Fibroblast of skin of abdomen (primary cell): ENCODE data around the gene ARHGEF38.

Experiments
- DNase-seq: peaks from one replicate; pipeline ENCODE4 v3.0.0-alpha.2; 2013

Gene ARHGEF38

GRCh38 chr4:105619188-105619931, 66.9 kb downstream of the ARHGEF38 start:
- no peak for DNase-seq

- DNase-seq = peak; percentile 40
Observed at GRCh38 chr4:105620640-105621323, 68.4 kb downstream of the ARHGEF38 start.

DNA sequence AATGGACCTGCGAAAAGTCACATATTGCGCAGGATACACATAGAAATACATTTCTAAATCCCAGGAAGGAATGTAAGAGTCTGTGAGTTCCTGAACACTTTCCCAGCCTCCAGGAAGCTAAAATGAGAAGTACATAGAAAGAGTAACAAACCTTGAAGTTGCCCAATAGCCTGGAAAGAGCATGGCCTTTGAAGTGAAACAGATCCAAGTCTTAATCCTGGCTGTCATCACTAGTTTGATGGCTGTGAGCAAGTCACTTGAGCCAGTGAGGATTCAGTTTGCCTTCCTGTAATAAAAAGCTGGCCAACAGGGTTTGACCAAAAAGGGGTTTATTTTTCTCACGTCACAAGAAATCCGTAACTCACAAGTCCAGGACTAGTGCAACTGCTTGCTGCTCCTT, 69.8 kb downstream of the ARHGEF38 start:
- peak; percentile 29 for DNase-seq

- no peak for DNase-seq
Observed at GRCh38 chr4:105623099-105623498, 70.7 kb downstream of the ARHGEF38 start.

DNA sequence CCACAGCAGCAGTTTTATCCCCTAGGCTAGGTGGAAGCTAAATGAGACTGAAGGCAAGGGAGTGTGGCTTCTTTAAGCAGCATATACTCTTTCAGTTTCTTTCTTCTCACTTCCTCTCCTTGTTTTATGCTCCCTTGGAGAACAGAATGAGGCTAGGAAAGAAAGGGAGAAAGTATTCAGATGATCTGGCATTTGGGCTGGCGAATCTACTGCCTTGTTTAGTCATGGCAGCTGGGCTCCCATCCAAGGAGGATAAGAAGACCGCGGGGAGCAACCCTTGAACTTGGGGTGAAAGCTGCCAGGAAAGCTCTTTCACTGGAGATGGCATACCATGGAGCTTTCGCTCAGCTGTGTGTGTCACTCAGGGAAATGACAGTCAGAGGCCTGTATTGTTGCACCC, 72.1 kb downstream of the ARHGEF38 start:
- peak; percentile 2 for DNase-seq

- DNase-seq = no peak
Observed at GRCh38 chr4:105625214-105625613, 72.8 kb downstream of the ARHGEF38 start.

DNA sequence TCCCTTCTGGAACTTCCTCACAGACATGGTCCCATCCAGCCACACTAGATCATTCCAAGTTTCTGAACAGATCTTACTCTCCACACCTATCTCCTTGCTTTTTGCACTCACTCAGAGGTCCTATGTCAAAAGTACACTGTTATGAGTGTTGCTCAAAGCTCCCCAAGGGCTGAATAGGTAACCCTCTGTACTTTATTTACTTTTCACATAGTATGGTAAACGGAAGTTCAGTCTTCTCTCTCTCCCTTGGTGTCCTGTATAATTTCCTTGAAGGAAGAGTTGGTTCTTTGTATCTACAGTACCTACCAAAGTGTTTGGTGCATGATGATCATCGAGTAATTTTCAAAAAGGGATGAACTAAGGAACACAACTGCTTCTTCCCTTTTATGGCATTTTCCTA, 74.4 kb downstream of the ARHGEF38 start:
- no peak for DNase-seq

- no peak for DNase-seq
Observed at GRCh38 chr4:105627620-105628019, 75.2 kb downstream of the ARHGEF38 start.

DNA sequence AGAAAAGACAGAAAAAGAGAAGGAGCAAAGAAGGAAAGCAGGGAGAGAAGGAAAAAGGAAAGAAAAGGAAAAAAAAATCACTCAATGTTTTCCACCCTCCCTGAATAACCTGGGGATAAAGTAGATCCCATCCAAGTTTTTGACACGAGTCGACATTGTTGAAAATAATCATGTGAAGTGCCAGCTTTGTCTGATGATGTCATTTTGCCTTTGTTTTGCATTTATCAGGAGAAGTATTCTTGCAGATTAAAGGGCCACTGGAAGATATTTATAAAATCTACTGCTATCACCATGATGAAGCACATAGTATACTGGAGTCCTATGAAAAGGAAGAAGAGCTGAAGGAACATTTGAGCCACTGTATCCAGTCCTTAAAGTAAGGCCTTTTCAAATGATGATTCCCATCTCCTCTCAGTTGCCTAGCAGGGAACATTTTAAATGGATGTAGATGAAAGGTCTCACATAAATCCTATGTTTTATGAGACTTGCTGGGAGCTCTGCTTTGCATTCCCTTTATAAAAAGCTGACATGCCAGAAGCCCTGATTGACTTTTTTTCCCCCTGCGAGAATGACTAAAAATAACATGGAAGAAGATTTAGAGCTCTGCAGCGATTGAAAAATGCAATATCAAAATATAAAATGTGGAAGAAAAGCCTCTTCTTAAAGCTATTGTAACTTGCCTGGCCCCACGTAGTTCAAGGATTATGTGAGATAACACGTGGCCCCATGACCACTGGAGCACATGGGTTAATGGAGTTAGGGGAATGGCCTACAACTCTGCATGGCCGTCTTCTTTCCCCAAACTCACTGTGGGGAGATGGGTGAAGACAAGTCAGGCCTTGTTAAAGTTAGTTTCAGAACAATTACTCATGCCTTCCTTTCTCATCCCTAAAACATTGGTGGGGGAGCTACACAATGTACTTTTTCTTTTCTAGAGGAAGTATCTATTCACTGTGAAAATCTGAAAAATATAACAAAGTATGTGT, 78.5 kb downstream of the ARHGEF38 start:
- no peak for DNase-seq

DNA sequence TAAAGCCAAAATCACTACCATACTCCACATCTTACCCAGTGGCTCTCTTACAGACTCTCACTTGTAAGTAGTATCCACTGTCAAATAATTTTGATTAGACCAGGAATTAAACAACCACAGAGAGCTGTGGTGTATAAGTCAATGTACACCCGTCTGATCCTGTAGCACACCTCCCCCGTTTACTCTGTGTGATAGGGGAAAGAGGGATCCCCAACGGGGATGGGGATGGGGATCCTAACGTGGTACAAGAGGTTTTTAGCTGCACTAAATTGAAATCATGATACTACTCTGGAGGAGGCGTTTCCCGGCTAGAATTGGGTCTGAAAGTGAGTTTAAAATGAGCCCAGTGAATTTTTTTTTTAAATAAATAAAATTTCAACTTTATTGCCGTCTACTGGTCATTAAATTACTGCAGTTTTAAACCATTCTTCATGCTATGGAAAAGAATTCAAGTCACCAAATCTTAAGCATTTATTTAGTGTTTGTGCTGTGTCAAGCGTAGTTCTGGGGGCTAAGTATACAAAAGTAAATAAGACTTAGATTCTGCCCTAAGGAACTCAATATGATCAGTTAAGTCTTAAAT, 79.5 kb downstream of the ARHGEF38 start:
- no peak for DNase-seq

- DNase-seq = no peak
Observed at GRCh38 chr4:105632599-105632998, 80.2 kb downstream of the ARHGEF38 start.

DNA sequence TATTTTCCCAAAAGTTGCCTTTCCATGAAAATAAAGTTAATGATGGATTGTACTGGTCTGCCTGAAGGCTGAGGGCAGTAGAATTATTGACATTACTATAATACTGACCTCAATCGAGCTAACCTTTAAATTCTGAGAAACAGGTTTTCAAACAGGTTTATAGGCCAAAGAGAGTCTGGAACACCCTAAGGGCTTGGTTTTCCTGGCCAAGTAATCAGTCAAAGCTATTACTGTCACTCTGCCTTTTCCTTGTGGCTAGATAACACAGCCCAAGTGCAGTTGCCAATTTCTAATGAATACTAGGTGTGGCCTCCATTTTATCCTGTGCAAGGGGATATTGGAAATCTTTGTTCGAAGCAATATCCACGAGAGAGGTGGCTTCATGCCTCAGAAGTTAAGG, 80.8 kb downstream of the ARHGEF38 start:
- no peak for DNase-seq

DNA sequence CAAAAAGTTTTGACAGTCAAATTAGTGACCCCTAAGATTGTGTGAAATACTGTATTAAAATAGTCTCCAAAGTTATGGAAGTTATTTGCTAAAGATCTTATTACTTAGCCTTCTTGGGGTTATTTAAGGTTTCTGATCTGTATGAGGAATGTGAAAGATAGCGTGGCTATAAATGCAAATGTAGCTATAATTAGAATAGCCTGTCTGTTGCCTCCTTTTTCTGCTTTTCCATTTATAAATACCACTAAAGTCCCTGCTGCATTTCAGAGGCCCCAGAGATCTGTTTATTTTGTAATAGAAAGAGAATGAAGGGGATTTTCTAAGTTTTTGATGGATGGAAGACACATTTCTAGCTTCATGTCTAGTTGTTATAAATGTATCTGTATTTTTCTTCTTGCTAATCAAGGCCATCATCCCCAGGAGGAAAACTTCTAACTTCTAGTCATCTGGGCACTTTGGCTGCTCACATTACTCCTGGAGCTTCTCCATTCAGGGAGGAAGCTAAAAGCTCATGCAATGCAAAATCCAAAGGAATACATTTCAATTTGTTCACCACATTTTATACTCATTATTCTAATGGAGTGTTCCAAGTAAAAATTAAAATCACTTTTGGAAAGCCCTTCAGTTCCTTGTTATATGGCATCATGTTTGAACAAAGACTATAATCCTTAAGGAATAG, 82.1 kb downstream of the ARHGEF38 start:
- no peak for DNase-seq

DNA sequence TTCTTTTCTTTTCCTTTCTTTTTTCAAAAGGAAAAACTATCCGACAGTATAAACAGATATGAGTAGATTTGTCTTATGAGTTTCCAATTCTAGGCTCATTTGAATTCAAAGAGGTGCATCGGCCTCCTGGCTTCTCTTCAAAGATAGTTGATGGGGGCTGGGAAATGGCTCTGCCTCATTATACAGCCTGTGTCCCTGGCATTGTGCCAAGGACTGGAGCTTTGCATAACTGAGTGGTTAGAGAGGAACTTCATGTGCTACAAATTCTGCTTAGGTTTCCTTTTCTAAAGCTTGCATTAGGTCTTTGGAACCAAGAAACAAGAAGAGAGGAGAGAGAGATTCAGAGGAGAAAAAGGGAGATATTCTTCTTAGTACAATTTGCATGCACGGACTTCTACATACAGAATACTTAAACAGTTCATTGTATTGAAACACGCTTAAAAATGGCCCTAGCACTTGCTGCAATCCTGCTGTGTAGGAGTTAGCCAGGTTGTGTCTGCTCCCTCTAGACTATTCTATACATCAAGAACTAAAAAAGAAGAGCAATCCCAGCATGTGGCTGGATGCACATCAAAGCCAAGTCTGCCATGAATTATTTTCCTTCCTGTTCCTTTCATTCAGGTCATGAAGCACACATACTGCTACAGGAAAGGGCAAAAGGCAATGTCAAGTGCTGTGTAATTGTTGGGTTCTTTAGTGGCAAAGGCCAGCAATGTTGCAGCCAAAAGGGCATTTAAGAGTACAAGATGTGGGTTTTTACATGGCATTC, 85.2 kb downstream of the ARHGEF38 start:
- DNase-seq = peak; percentile 33

DNA sequence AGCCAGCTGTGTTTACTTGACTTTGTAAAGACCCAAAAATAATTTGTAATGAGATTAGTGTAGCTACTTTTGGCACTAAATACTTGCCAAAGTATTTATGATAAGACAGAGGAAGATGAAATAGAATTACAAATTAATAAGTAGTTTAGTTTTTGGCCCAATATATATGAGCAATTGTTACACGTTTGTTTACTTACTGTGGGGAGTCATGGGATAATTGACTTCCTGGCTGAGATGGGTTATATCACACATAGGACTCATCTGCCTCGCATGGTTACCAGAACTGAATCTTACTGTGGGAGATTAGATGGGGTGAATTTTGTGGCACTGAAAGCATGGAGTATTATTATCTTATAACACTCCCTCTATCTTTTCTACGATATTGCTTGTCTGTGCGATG, 89.4 kb downstream of the ARHGEF38 start:
- DNase-seq = no peak

GRCh38 chr4:105644257-105644656, 91.8 kb downstream of the ARHGEF38 start:
- DNase-seq = no peak

DNA sequence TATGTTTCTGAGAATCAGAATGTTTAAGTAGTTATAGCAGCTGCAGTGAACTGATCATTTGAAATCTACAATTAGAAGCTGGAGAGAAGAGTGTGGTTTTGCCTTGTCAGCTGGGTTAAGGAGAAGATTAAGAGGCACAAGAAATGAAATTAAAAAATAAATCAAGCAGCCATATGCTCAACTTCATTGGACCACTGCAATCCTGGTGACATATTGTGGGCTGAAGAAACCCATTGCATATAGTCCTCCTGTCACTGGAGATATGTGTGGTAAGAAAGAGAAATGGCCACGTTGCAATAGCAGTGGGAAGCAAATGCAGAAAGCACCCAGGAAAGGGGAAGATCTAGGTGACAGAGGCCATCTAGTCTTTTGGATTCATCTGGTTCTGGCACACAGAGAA, 93.0 kb downstream of the ARHGEF38 start:
- DNase-seq = no peak

GRCh38 chr4:105650190-105650589, 97.8 kb downstream of the ARHGEF38 start:
- DNase-seq = no peak

DNA sequence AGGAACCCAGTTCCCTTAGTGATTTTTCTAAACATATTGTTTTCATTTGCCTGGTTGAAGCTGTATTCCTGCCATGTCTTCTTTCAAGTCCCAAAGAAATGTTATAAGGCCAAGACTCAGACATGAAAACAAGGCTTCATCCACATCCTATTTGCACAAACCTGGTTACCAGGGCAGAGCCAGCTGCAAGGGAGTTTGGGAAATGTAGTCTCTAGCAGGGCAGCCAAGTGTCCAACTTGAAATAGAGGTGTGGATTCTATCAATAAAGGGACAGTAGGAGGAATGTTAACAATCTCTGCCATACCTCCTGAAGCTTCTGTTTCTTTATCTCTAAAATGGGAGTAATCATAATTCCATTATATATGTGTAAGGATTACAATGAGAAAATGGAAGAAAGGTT, 99.5 kb downstream of the ARHGEF38 start:
- DNase-seq = no peak

- DNase-seq = no peak
Observed at GRCh38 chr4:105652286-105652888, 100.0 kb downstream of the ARHGEF38 start.
